Heart right ventricle (tissue), 16 donors: ENCODE data around the gene PLCB1. TPM values are rescaled to one million over a fixed set of nuclear protein-coding genes. Genes with fewer than 3 reads are reported as not detected.

Experiments used
- ATAC-seq, 8 donors: fragments of 200-7000 bp; cut with Tn5 transposase; one replicate each; pipeline ENCODE4 v1.9.1; 2020; ENCODE audit warnings: mild to moderate bottlenecking in 8 of 8, moderate library complexity in 8 of 8, moderate number of reproducible peaks in 1 of 8
- DNase-seq, 2 donors: peaks; one replicate each; pipeline ENCODE4 v3.0.0-alpha.2; 2020
- H3K27ac ChIP-seq, 10 donors: fragments of 200-600 bp; sonication (generic) in 2 of 10; one replicate each; pipeline versions ENCODE4 v1.5.0 to v1.8.0; 2020 to 2022; ENCODE audit warnings: mild to moderate bottlenecking in 3 of 10
- H3K27me3 ChIP-seq, 7 donors: fragments of 200-600 bp; one replicate each; pipeline ENCODE4 v1.8.0; 2021 to 2022; ENCODE audit warnings: mild to moderate bottlenecking in 2 of 7
- H3K36me3 ChIP-seq, 9 donors: fragments of 200-600 bp; sonication (generic) in 1 of 9; one replicate each; pipeline versions ENCODE4 v1.5.0 to v1.8.0; 2020 to 2022; ENCODE audit warnings: mild to moderate bottlenecking in 2 of 9
- H3K4me1 ChIP-seq, 9 donors: fragments of 200-600 bp; sonication (generic) in 1 of 9; one replicate each; pipeline versions ENCODE4 v1.5.0 to v1.8.0; 2020 to 2022; ENCODE audit warnings: mild to moderate bottlenecking in 4 of 9
- H3K4me3 ChIP-seq, 10 donors: fragments of 200-600 bp; sonication (generic) in 2 of 10; one replicate each; pipeline versions ENCODE4 v1.5.0 to v1.8.0; 2020 to 2022; ENCODE audit warnings: mild to moderate bottlenecking in 7 of 10, moderate library complexity in 2 of 10
- H3K9me3 ChIP-seq, 11 donors: fragments of 200-600 bp in 10 of 11; sonication (generic) in 2 of 11; one replicate each; pipeline versions ENCODE4 v1.5.0 to v1.8.0; 2013 to 2022; ENCODE audit warnings: mild to moderate bottlenecking in 2 of 11, control low read depth in 1 of 11, moderate library complexity in 1 of 11
- CTCF ChIP-seq, 9 donors: fragments of 200-600 bp; sonication (generic) in 2 of 9; IDR thresholded peaks; one replicate each; pipeline versions ENCODE4 v1.5.0 to v1.8.0; 2021 to 2022; ENCODE audit warnings: antibody characterized with exemption in 9 of 9, mild to moderate bottlenecking in 5 of 9, moderate library complexity in 1 of 9
- WGBS, 2 donors: extraction: QIAGEN DNeasy Blood & Tissue Kit; methylation state at CpG; one replicate each; pipeline ENCODE4 v1.1.7; 2013; ENCODE audit warnings: inconsistent platforms in 1 of 2; 5-methylcytosine and 5-hydroxymethylcytosine counted together
- intact Hi-C, 10 donors: fragments of 100-400 bp; cut with DNase I; formaldehyde crosslinking; loops; one replicate each; pipeline versions ENCODE4 v1.11.1 to v1.14.2; 2022
- polyA plus RNA-seq, 2 donors: library from polyadenylated mRNA; stranded (reverse); fragments of 200-250 nt; gene quantifications; one replicate each; pipeline ENCODE4 v1.2.3, GENCODE V29; 2013
- total RNA-seq, 10 donors: library from RNA; stranded (reverse); fragmentation: NEBNext Ultra II Directional in 3 of 10; extraction: Animal tissue kit (Norgen Biotek cat#: 25700) in 3 of 10; gene quantifications; one replicate each; pipeline versions ENCODE4 v1.2.1 to v1.2.4, GENCODE V29; 2021 to 2023
- donor health status: Arrhythmogenic right ventricular cardiomyopathy.
- donor health status: ischemic (EF 13 %, LVEDD 7.1; RV severe dilation, severe dysfunction).
- donor health status: healthy with polysubstance abuse.
- donor health status: DM: no; HTN: yes; CAD: no.
- donor health status: DM: no; HTN: no; CAD: no.
- donor health status: ischemic (EF 25% LVEDD 6.9; RV normal size, moderate dysfunction).
- donor health status: ischemic (EF 25% LVEDD 5.7; RV mildly dilated, moderate dysfunction).
- donor health status: healthy.
- donor health status: DM: yes; HTN: yes; CAD: no.
- donor health status: Ischemic cardiomyopathy.
- donor health status: ischemic (EF 35%, LVEDD 5.7; RV mildly dilated, moderate dysfunction).
- donor health status: nonischemic (EF 11% LVEDD 7.7; RV severe dilation, severe dysfunction).
- donor health status: DM: yes; HTN: yes; CAD: no.
- donor health status: PGD.
- donor health status: ischemic (EF 29% LVEDD 5.4; RV normal size, mild dysfunction).
- donor health status: nonischemic (EF 23%, LVEDD 6.1; RV moderate dilation, normal function).

PLCB1 gene
- total and polyA plus RNA-seq, 12 donors = 2.2 to 12.7 (median 7.1) TPM

DNA sequence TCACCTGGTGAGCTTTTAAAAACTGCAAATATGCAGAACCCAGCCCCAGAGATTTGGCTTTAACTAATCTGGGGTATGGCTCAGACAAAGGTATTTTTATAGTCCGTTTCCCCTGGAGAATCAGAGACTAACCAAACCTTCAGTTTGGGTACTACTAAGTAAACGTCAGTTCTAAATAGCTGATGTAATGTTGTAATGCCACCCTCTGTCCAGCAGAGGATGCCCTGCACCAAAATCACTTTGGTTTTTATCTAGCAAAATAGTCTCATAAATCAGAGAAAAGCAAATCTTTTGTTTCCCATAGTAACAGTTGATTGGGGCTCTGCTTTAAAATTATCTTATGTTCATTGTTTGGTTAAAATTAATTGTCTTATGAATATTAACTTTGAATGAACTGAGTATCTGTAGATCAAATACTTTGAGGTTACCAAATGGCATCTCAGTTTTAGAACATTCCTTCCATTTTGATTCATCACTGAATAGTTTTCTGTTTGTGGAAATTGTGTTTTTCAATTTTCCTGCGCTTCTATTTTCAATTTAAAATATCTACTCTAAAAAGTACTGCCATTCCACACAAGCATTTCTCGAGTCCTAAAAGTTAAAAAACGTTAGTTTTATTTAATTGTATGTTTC, 658.5 kb downstream of the PLCB1 start:
- TF ChIP-seq CTCF (IDR thresholded peaks at IDR 0.05) = peak; percentile 91 to 98 (median 94)
- ATAC-seq (no peak), DNase-seq (peak in 1 of 2 donors; percentile 19)
- intact Hi-C loops = loop anchor here in 8 of 10 donors (2.0 to 10.0 kb wide), 9 partner anchors 64 to 602 kb away; partner anchors contain the start of gene PLCB4 (in 1 of the 8)
- WGBS, 2 donors = 51 to 54% methylated on average over 5 of the region's 5 CpGs
- Histone ChIP-seq H3K36me3 (peaks cover 0 to 20% (median 0%) of the 10 kb centered on the region in 9 donors), H3K9me3 (no peaks in the 10 kb centered on the region), H3K4me3 (no peak overlapping the region), H3K27ac (no peak overlapping the region), H3K4me1 (peaks cover 0 to 10% (median 3%) of the 10 kb centered on the region in 9 donors), H3K27me3 (no peaks in the 10 kb centered on the region)

DNA sequence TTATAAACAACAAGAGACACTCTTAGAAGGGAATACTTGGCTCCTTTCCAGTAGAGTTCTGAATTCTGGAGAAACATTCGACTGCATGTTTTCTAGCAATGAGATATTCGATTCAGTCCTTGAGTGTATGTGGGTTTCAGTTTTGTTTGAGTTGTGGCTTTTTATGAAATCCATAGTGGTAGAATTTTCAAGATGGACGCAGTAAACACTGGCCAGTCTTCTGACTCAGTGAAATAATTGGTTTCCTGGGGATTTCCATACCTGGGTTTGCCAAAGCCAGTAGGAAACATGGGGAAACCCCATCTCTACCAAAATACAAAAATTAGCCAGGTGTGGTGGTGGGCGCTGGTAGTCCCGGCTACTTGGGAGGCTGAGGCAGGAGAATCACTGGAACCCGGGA, 663.3 kb downstream of the PLCB1 start:
- WGBS, 2 donors = 73 to 78% methylated on average over 6 of the region's 6 CpGs
- TF ChIP-seq CTCF (IDR thresholded peaks at IDR 0.05) = no peak
- intact Hi-C loops = loop anchor here in 5 of 10 donors (5.0 to 10.0 kb wide), 5 partner anchors 57 to 569 kb away; partner anchors contain the start of gene PLCB4 (in 1 of the 5)
- ATAC-seq (no peak), DNase-seq (no peak)
- Histone ChIP-seq H3K9me3 (no peaks in the 10 kb centered on the region), H3K27me3 (no peaks in the 10 kb centered on the region), H3K4me3 (no peak overlapping the region), H3K4me1 (peaks cover 0 to 30% (median 9%) of the 10 kb centered on the region in 9 donors), H3K36me3 (peaks cover 0 to 7% (median 0%) of the 10 kb centered on the region in 9 donors), H3K27ac (no peak overlapping the region)

DNA sequence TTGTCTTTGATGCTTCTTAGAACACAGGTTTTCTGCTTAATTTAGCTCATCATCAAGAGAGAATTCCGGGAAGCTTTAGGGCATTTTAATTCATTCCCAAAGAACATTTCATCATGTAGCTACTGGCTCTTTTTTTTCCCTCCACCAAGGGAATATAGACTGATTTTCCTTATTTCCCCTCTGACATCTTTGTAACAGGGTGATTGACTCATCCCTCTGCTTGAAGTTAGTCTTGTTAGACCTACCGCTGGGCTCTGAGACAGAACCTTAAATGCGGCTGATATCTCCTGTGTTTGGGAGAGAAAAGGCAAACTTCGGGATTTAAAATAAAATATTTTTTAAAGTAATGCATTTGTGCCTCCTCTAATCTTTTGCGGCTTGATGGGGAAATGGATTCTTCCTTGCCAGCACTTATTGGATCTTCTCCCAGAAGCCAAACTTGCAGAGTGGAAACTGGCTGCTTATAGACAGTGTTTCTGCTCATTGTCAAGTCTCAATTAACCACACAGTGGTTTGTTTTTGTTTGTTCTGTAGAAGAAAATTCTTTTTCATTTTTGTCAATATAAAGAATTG, 664.1 kb downstream of the PLCB1 start:
- peaks cover 0 to 30% (median 9%) of the 10 kb centered on the region in 9 donors for H3K4me1 ChIP-seq
- ATAC-seq (peak in 5 of 8 donors; percentile 44 to 61 (median 48)), DNase-seq (no peak)
- no peaks in the 10 kb centered on the region for H3K27me3 ChIP-seq
- TF ChIP-seq CTCF (IDR thresholded peaks at IDR 0.05) = no peak
- 31 to 52% methylated on average over 5 of the region's 5 CpGs for WGBS, 2 donors
- H3K36me3 ChIP-seq = peaks cover 0 to 7% (median 0%) of the 10 kb centered on the region in 9 donors
- no peak overlapping the region for H3K4me3 ChIP-seq
- intact Hi-C loops = loop anchor here in 5 of 10 donors (5.0 to 10.0 kb wide), 5 partner anchors 56 to 569 kb away; partner anchors contain the start of gene PLCB4 (in 1 of the 5)
- H3K27ac ChIP-seq = peak overlapping the region in 2 of 10 donors; percentile 23 to 52
- no peaks in the 10 kb centered on the region for H3K9me3 ChIP-seq

- intact Hi-C loops = loop anchor here in 5 of 10 donors (5.0 to 10.0 kb wide), 5 partner anchors 54 to 566 kb away; partner anchors contain the start of gene PLCB4 (in 1 of the 5)
- ATAC-seq (peak in 5 of 8 donors; percentile 34 to 78 (median 44)), DNase-seq (peak in 1 of 2 donors; percentile 8)
- no peaks in the 10 kb centered on the region for H3K9me3 ChIP-seq
- H3K36me3 ChIP-seq = no peaks in the 10 kb centered on the region
- no peak for TF ChIP-seq CTCF (IDR thresholded peaks at IDR 0.05)
- no peaks in the 10 kb centered on the region for H3K27me3 ChIP-seq
- H3K27ac ChIP-seq = peak overlapping the region in 1 of 10 donors; percentile 16
- H3K4me3 ChIP-seq = no peak overlapping the region
- peaks cover 0 to 39% (median 15%) of the 10 kb centered on the region in 9 donors for H3K4me1 ChIP-seq
These were observed 666.4 kb downstream of the PLCB1 start for GRCh38 chr20:8798505-8798904.
